ENCODE results near the gene FGF10. TPM values are rescaled to one million over a fixed set of nuclear protein-coding genes. Genes with fewer than 3 reads are reported as not detected.

FGF10 gene
- total and polyA plus RNA-seq, 2 of the 4 experiments (the other 2 are of a cell fraction): not detected

DNA sequence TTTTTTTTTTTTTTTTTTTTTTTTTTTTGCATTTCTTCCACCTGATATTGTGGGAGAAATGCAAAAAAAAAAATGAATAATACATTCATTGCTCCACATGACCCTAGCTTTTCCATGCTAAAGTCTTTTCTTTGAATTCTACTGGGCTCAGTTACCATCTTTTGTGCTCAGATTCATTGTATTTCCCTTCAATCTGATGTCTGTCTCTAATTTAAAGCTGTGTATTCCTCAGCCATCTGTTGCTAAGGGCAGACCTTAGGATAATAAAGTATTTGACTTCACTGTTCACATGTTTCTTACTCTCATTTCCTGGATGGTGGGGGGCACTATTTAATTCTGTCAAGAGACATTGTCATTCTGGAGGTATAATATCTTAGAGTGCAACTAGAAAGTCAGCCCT is 123.5 kb downstream of the FGF10 start:
- Histone ChIP-seq H3K23ac (ENCODE audit: low read depth, low read length) (no peak overlapping the region), H3K9me1 (ENCODE audit: insufficient read depth, low read length) (no peaks in the 10 kb centered on the region), H2BK5ac (ENCODE audit: low read depth, low read length, poor library complexity, severe bottlenecking) (no peak overlapping the region), H2AK9ac (replicated peaks; ENCODE audit: low read depth, low read length, poor library complexity) (no peak overlapping the region), H2AFZ (replicated peaks; ENCODE audit: low read length, poor library complexity) (no peak overlapping the region), H2BK15ac (ENCODE audit: low read depth, low read length) (no peak overlapping the region), H3K79me1 (ENCODE audit: low read depth in 1 of 2, low read length in 2 of 2) (no peaks in the 10 kb centered on the region), H3K4me1 (ENCODE audit: control insufficient read depth, insufficient read depth, low read length) (no peaks in the 10 kb centered on the region), H3K4ac (ENCODE audit: low read depth, low read length) (no peak overlapping the region), H3K9me3 (ENCODE audit: control insufficient read depth, insufficient read depth, low read length) (no peaks in the 10 kb centered on the region), H2AK5ac (ENCODE audit: low read depth, low read length) (no peak overlapping the region), H4K91ac (ENCODE audit: insufficient read depth, low read depth, low read length) (no peak overlapping the region), H4K5ac (ENCODE audit: low read depth, low read length) (no peak overlapping the region), H2BK120ac (ENCODE audit: low read depth, low read length) (no peak overlapping the region), H2BK20ac (ENCODE audit: low read depth, low read length) (no peak overlapping the region), H3K18ac (ENCODE audit: low read depth, low read length) (no peak overlapping the region), H3K14ac (replicated peaks; ENCODE audit: low read depth, low read length) (no peak overlapping the region), H3K27ac (ENCODE audit: insufficient read depth, low read length) (no peak overlapping the region), H3K56ac (ENCODE audit: extremely low read depth, insufficient read depth, low read length) (no peak overlapping the region), H4K20me1 (ENCODE audit: insufficient read depth, low read length) (no peaks in the 10 kb centered on the region), H3K9ac (ENCODE audit: low read depth, low read length) (no peak overlapping the region), H3K36me3 (ENCODE audit: control insufficient read depth, insufficient read depth, low read length) (no peaks in the 10 kb centered on the region), H3K4me3 (ENCODE audit: insufficient read depth, low read depth, low read length) (no peak overlapping the region), H4K8ac (ENCODE audit: low read depth in 2 of 2, low read length in 2 of 2) (no peak overlapping the region), H3K27me3 (ENCODE audit: control insufficient read depth, insufficient read depth, low read length) (no peaks in the 10 kb centered on the region), H3K4me2 (ENCODE audit: low read depth, low read length) (no peak overlapping the region)
- POLR2A ChIA-PET (ENCODE audit: unreplicated experiment): no interaction called here
- in situ Hi-C loops (cut with MboI; ENCODE audit: low sequenced_read_pairs) (no loop called here), intact Hi-C loops (cut with micrococcal nuclease) (no loop called here), dilution Hi-C loops (cut with HindIII; ENCODE audit: low sequenced_read_pairs, unreplicated experiment) (no loop called here)
- ATAC-seq (ENCODE audit: low read depth): no peak
- BruUV-seq (replicated peaks): no TSS peak
- TF ChIP-seq CHD1 (IDR thresholded peaks at IDR 0.05; ENCODE audit: low read depth, low read length): no peak
- CTCF ChIA-PET: no interaction called here
- no peak for DNase-seq
